ENCODE data around the gene DUS3L. TPM values are rescaled to one million over a fixed set of nuclear protein-coding genes. Genes with fewer than 3 reads are reported as not detected.

DUS3L gene
- total RNA-seq, 4 donors from 2014 or later, result 20.3 to 34.1 (median 27.3) TPM

GRCh38 chr19:5743630-5744029 lies 47.3 kb downstream of the DUS3L start:
- DNase-seq (ENCODE audit: extremely low spot score), result no peak
- H3K27ac ChIP-seq (replicated peaks in 1 of 4), result no peak overlapping the region
- H3K36me3 ChIP-seq, result no peaks in the 10 kb centered on the region
- peaks cover 0 to 36% (median 0%) of the 10 kb centered on the region in 4 donors for H3K27me3 ChIP-seq
- intact Hi-C loops (cut with DNase I), result no loop called here
- TF ChIP-seq CTCF (IDR thresholded peaks at IDR 0.05), result no peak
- TF ChIP-seq POLR2AphosphoS5 (IDR thresholded peaks at IDR 0.05), result no peak
- no peak for TF ChIP-seq EP300 (IDR thresholded peaks at IDR 0.05)
- no peak for TF ChIP-seq POLR2A (IDR thresholded peaks at IDR 0.05; ENCODE audit: low read depth)
- no peaks in the 10 kb centered on the region for H3K9me3 ChIP-seq
- no peak overlapping the region for H3K4me3 ChIP-seq
- H3K4me1 ChIP-seq, result no peaks in the 10 kb centered on the region

DNA sequence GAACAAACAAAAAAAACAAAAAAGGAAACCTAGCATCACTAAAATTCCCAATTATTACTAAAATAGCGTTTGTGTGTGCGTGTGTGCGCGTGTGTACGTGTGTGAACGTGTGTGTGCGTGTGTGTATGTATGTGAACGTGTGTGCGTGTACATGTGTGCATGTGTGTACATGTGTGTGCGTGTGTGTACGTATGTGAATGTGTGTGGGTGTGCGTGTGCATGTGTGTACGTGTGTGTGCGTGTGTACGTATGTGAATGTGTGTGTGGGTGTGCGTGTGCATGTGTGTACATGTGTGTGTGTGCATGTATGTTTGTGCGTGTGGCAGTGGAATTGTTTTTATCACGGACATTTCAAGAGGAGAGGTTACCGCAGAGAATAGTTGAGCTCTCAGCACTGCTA lies 48.9 kb downstream of the DUS3L start:
- Histone ChIP-seq H3K36me3 (no peaks in the 10 kb centered on the region), H3K9me3 (no peaks in the 10 kb centered on the region), H3K27ac (replicated peaks in 1 of 4) (no peak overlapping the region), H3K27me3 (peaks cover 0 to 22% (median 0%) of the 10 kb centered on the region in 4 donors), H3K4me1 (no peaks in the 10 kb centered on the region), H3K4me3 (no peak overlapping the region)
- intact Hi-C loops (cut with DNase I), result no loop called here
- no peak for DNase-seq (ENCODE audit: extremely low spot score)
- WGBS, result 87% methylated on average over 19 of the region's 19 CpGs
- TF ChIP-seq CTCF (IDR thresholded peaks at IDR 0.05) (no peak), EP300 (IDR thresholded peaks at IDR 0.05) (no peak), POLR2A (IDR thresholded peaks at IDR 0.05; ENCODE audit: low read depth) (no peak), POLR2AphosphoS5 (IDR thresholded peaks at IDR 0.05) (no peak)

DNA sequence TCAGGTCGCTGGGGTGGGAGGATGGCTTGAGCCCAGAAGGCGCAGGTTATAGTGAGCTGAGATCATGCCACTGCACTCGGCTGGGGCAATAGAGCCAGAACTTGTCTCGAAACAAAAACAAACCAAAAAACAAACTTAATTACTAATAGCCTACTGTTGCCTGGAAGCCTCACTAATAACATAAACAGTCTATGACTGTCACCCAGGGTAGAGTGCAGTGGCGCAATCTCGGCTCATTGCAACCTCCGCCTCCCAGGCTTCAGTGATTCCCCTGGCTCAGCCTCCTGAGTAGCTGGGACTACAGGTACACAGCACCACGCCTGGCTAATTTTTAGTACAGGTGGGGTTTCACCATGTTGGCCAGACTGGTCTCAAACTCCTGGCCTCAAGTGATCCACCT lies 52.5 kb downstream of the DUS3L start:
- TF ChIP-seq EP300 (IDR thresholded peaks at IDR 0.05) (no peak), POLR2AphosphoS5 (IDR thresholded peaks at IDR 0.05) (no peak), CTCF (IDR thresholded peaks at IDR 0.05) (no peak), POLR2A (IDR thresholded peaks at IDR 0.05; ENCODE audit: low read depth) (no peak)
- intact Hi-C loops (cut with DNase I), result no loop called here
- no peak overlapping the region for H3K27ac ChIP-seq (replicated peaks in 1 of 4)
- H3K9me3 ChIP-seq, result no peaks in the 10 kb centered on the region
- no peak for DNase-seq (ENCODE audit: extremely low spot score)
- 79% methylated on average over 8 of the region's 8 CpGs for WGBS
- no peaks in the 10 kb centered on the region for H3K4me1 ChIP-seq
- H3K4me3 ChIP-seq, result no peak overlapping the region
- H3K27me3 ChIP-seq, result peaks cover 0 to 9% (median 0%) of the 10 kb centered on the region in 4 donors
- H3K36me3 ChIP-seq, result no peaks in the 10 kb centered on the region

Other genes starting within 250 kb of the DUS3L start
- 1 to 10 TPM in 1 of 4 donors, under 1 TPM in 2, not detected in 1; 0.17 to 2.9 (median 0.33) TPM for gene TINCR, start 223.2 kb downstream of the DUS3L start, total RNA-seq
- 10 to 100 TPM; 31.1 to 57.8 (median 42.7) TPM for gene SAFB2, start 168.4 kb downstream of the DUS3L start, total RNA-seq
- gene SAFB, start 168.1 kb downstream of the DUS3L start, total RNA-seq, result 10 to 100 TPM; 48.4 to 96.2 (median 75.7) TPM
- 10 to 100 TPM; 46.4 to 70.0 (median 59.3) TPM for gene MICOS13, start 110.6 kb downstream of the DUS3L start, total RNA-seq
- 10 to 100 TPM; 15.0 to 21.8 (median 17.8) TPM for gene HSD11B1L, start 110.1 kb downstream of the DUS3L start, total RNA-seq
- gene RPL36, start 100.9 kb downstream of the DUS3L start, total RNA-seq, result 100 to 1,000 TPM; 461 to 719 (median 614) TPM
- 10 to 100 TPM; 49.0 to 70.4 (median 54.3) TPM for gene LONP1, start 71.0 kb downstream of the DUS3L start, total RNA-seq
- gene CATSPERD, start 70.5 kb downstream of the DUS3L start, total RNA-seq, result under 1 TPM in 1 of 4 donors, not detected in 3; 0.19 TPM
- 1 to 10 TPM in 2 of 4 donors, under 1 TPM in 2; 0.19 to 1.2 (median 1.0) TPM for gene PRR22, start 6.4 kb downstream of the DUS3L start, total RNA-seq
- gene NRTN, start 13.9 kb upstream of the DUS3L start, total RNA-seq, result 10 to 100 TPM; 12.9 to 53.0 (median 29.5) TPM
- under 1 TPM in 1 of 4 donors, not detected in 3; 0.17 TPM for gene FUT6, start 48.5 kb upstream of the DUS3L start, total RNA-seq
- gene FUT3, start 60.3 kb upstream of the DUS3L start, total RNA-seq, result under 1 TPM in 1 of 4 donors, not detected in 3; 0.57 TPM
- not detected for gene FUT5, start 79.4 kb upstream of the DUS3L start, total RNA-seq
- gene NDUFA11, start 112.6 kb upstream of the DUS3L start, total RNA-seq, result 100 to 1,000 TPM; 292 to 378 (median 314) TPM
- gene VMAC, start 113.7 kb upstream of the DUS3L start, total RNA-seq, result 10 to 100 TPM in 1 of 4 donors, 1 to 10 TPM in 3; 5.0 to 12.5 (median 7.6) TPM
- 10 to 100 TPM in 3 of 4 donors, 1 to 10 TPM in 1; 5.5 to 16.1 (median 15.2) TPM for gene CAPS, start 123.1 kb upstream of the DUS3L start, total RNA-seq
- 100 to 1,000 TPM in 2 of 4 donors, 10 to 100 TPM in 2; 92.2 to 127 (median 102) TPM for gene RANBP3, start 187.0 kb upstream of the DUS3L start, total RNA-seq

Data from esophagus muscularis mucosa (tissue), 4 donors.